GM12878 (cell line): ENCODE results near the gene LIPK. TPM values are rescaled to one million over a fixed set of nuclear protein-coding genes. Genes with fewer than 3 reads are reported as not detected.
A peak's percentile ranks its signal among the peaks of the same experiment; 100 is the strongest.

Experiments used
- BCL11A ChIP-seq: IDR thresholded peaks from 2 replicates; pipeline ENCODE4 v1.6.1; 2011; ENCODE audit warnings: low read depth, low read length
- BCL3 ChIP-seq: IDR thresholded peaks from 2 replicates; pipeline ENCODE4 v1.6.1; 2011; ENCODE audit warnings: borderline replicate concordance, low read depth, mild to moderate bottlenecking, moderate library complexity, low read length; ENCODE audit not compliant: insufficient read depth, poor library complexity, severe bottlenecking
- BHLHE40 ChIP-seq, 2 experiments: fragments of 450-650 bp in 1 of 2; IDR thresholded peaks; 2 replicates each; pipeline ENCODE4 v1.6.1; 2011 to 2017; ENCODE audit warnings: low read depth in 2 of 2, borderline replicate concordance in 1 of 2, improper control_type of control experiment in 1 of 2, low read length in 1 of 2, mild to moderate bottlenecking in 1 of 2
- CHD1 ChIP-seq: IDR thresholded peaks from 2 replicates; pipeline ENCODE4 v1.6.1; 2012; ENCODE audit warnings: low read depth, low read length, improper control_type of control experiment
- CREM ChIP-seq: IDR thresholded peaks from 2 replicates; pipeline ENCODE4 v1.6.1; 2014; ENCODE audit warnings: antibody characterized with exemption, low read depth
- CTCF ChIP-seq, 3 experiments: IDR thresholded peaks in 2 of 3; conservative IDR thresholded peaks in 1 of 3; 2 replicates each; pipeline ENCODE4 v1.5.1; 2011; ENCODE audit warnings: low read depth in 3 of 3, low read length in 3 of 3, mild to moderate bottlenecking in 3 of 3, control low read depth in 2 of 3, moderate library complexity in 2 of 3, inconsistent platforms in 1 of 3, mixed read lengths in 1 of 3; ENCODE audit not compliant: control insufficient read depth in 2 of 3, insufficient read depth in 1 of 3; ENCODE audit errors: extremely low read depth in 1 of 3
- EED ChIP-seq: sonication (generic); IDR thresholded peaks from 2 replicates; pipeline ENCODE4 v1.6.1; 2016; ENCODE audit warnings: antibody characterized with exemption, low read depth
- GABPA ChIP-seq: IDR thresholded peaks from 2 replicates; pipeline ENCODE4 v1.6.1; 2014; ENCODE audit warnings: antibody characterized with exemption, low read depth, mild to moderate bottlenecking, inconsistent platforms
- JUNB ChIP-seq: IDR thresholded peaks from 2 replicates; pipeline ENCODE4 v1.6.1; 2016; ENCODE audit warnings: antibody characterized with exemption, mild to moderate bottlenecking
- MEF2B ChIP-seq: fragments of 450-650 bp; IDR thresholded peaks from 2 replicates; pipeline ENCODE4 v1.6.1; 2018; ENCODE audit warnings: mild to moderate bottlenecking, moderate library complexity; ENCODE audit not compliant: partially characterized antibody, poor library complexity, severe bottlenecking
- NFIC ChIP-seq: IDR thresholded peaks from 2 replicates; pipeline ENCODE4 v1.6.1; 2012; ENCODE audit warnings: low read depth, mild to moderate bottlenecking, inconsistent platforms, low read length, moderate library complexity
- NFXL1 ChIP-seq: fragments of 450-650 bp; IDR thresholded peaks from 2 replicates; pipeline ENCODE4 v1.6.1; 2017; ENCODE audit warnings: antibody characterized with exemption, mild to moderate bottlenecking, borderline replicate concordance
- NKRF ChIP-seq: fragments of 450-650 bp; conservative IDR thresholded peaks from 2 replicates; pipeline ENCODE4 v1.6.1; 2017; ENCODE audit warnings: mild to moderate bottlenecking, moderate library complexity
- NR2C1 ChIP-seq: fragments of 450-650 bp; IDR thresholded peaks from 2 replicates; pipeline ENCODE4 v1.6.1; 2017; ENCODE audit warnings: antibody characterized with exemption, mild to moderate bottlenecking, moderate library complexity
- NR2F1 ChIP-seq: fragments of 450-650 bp; conservative IDR thresholded peaks from 2 replicates; pipeline ENCODE4 v1.6.1; 2017; ENCODE audit warnings: mild to moderate bottlenecking
- PML ChIP-seq: IDR thresholded peaks from 2 replicates; pipeline ENCODE4 v1.6.1; 2012; ENCODE audit warnings: low read length, inconsistent platforms
- POLR2A ChIP-seq: IDR thresholded peaks from 2 replicates; pipeline ENCODE4 v1.6.1; 2011; ENCODE audit warnings: low read depth, mild to moderate bottlenecking, low read length
- RAD51 ChIP-seq: fragments of 450-650 bp; IDR thresholded peaks from 2 replicates; pipeline ENCODE4 v1.6.1; 2016; ENCODE audit warnings: moderate library complexity, mild to moderate bottlenecking, inconsistent platforms
- SMC3 ChIP-seq: IDR thresholded peaks from 2 replicates; pipeline ENCODE4 v1.6.1; 2011; ENCODE audit warnings: low read length, improper control_type of control experiment, borderline replicate concordance
- SP1 ChIP-seq: IDR thresholded peaks from one replicate; pipeline ENCODE4 v1.6.1; 2011; ENCODE audit warnings: low read depth, low read length
- TAF1 ChIP-seq: IDR thresholded peaks from 2 replicates; pipeline ENCODE4 v1.6.1; 2011; ENCODE audit warnings: mild to moderate bottlenecking, low read depth, low read length, borderline replicate concordance
- TCF7 ChIP-seq: IDR thresholded peaks from 2 replicates; pipeline ENCODE4 v1.6.1; 2014; ENCODE audit warnings: antibody characterized with exemption, borderline replicate concordance
- ZNF24 ChIP-seq: fragments of 450-650 bp; IDR thresholded peaks from 2 replicates; pipeline ENCODE4 v1.6.1; 2017; ENCODE audit warnings: antibody characterized with exemption, mild to moderate bottlenecking
- polyA plus RNA-seq, 11 experiments: library from polyadenylated mRNA; depleted of rRNA in 4 of 11; unstranded in 6 of 11; stranded (reverse) in 5 of 11; fragments of >200 nt; fragmentation: Nextera tagmentation in 4 of 11; fragmentation: Illumina TruSeq in 1 of 11; extraction: Ambion mirVana in 4 of 11; extraction: Trizol in 1 of 11; gene quantifications; 1 replicate in 1 of 11; 2 replicates in 10 of 11; pipeline versions ENCODE4 v1.2.1 to v1.2.3, GENCODE V29; 2011 to 2016; ENCODE audit warnings: inconsistent platforms in 2 of 11, missing spikeins in 2 of 11, low read depth in 1 of 11
- total RNA-seq, 4 experiments: library from RNA; depleted of rRNA in 3 of 4; stranded (reverse); fragments of >200 nt in 3 of 4; fragmentation: Illumina TruSeq in 1 of 4; extraction: Trizol in 1 of 4; gene quantifications; 2 replicates each; pipeline versions ENCODE4 v1.2.1 to v1.2.3, GENCODE V29; 2013 to 2021

LIPK gene
- total and polyA plus RNA-seq, 10 of the 15 experiments (the other 5 are each of a cell fraction or from before 2014, with no cell fraction given): not detected

DNA sequence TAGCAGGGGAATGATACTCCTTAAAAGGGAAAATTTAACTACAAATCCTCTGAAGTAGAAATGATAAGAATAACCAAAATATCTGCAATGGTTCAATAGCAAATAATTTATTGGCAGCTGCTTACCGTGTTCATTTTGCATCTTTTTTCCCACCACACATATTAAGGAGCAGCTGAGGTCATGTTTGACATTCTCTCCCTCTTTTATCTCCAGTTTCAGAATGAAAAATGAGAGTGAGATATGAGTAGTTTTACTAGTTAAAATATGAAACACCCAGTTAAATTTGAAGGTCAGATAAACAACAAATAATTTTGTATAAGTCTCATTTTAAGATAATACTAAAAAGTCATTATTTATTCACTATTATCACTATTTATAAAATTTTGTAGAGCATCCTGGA, 56.9 kb downstream of the LIPK start (continued):
- TF ChIP-seq CTCF (IDR thresholded peaks at IDR 0.05 in 2 of 3, conservative IDR thresholded peaks at IDR 0.05 in 1 of 3; ENCODE audit: control insufficient read depth in 2 of 3, extremely low read depth in 1 of 3, insufficient read depth in 1 of 3, low read depth in 3 of 3, low read length in 3 of 3) (no peak), EED (peak; percentile 49; the same call in 1 of the 2 replicates), SP1 (no peak), MEF2B (no peak), SMC3 (no peak), JUNB (peak; percentile 97), BHLHE40 (IDR thresholded peaks at IDR 0.05; ENCODE audit: borderline replicate concordance in 1 of 2, low read depth in 2 of 2, low read length in 1 of 2) (no peak), NFXL1 (no peak), BCL11A (peak; percentile 61; the same call in 1 of the 2 replicates), TCF7 (peak; percentile 96), NKRF (no peak), NR2C1 (no peak), PML (no peak), POLR2A (no peak), GABPA (0 out of 2 replicates have a peak, but pooled peaks have one; percentile 31), ZNF24 (no peak), NFIC (peak; percentile 90), RAD51 (no peak), CREM (0 out of 2 replicates have a peak, but pooled peaks have one; percentile 30), CHD1 (no peak), BCL3 (no peak), NR2F1 (peak; percentile 54; the same call in 1 of the 2 replicates), TAF1 (no peak)
